SK-N-SH (cell line): ENCODE measurements around the gene PGAM2. TPM values are rescaled to one million over a fixed set of nuclear protein-coding genes. Genes with fewer than 3 reads are reported as not detected.

ENCODE experiments used
- CTCF ChIA-PET: fragments of 300-600, 350-600 bp; formaldehyde crosslinking; extraction: SDS; loops from one replicate; lab custom pipeline; 2021; lab: Yijun Ruan, JAX
- POLR2A ChIA-PET: fragments of 350-600 bp; sonication (Branson Sonifier 250); formaldehyde crosslinking; extraction: SDS; loops from one replicate; lab custom pipeline; 2020; ENCODE audit warnings: antibody characterized with exemption, inconsistent platforms; lab: Yijun Ruan, JAX
- DNase-seq: peaks from one replicate; pipeline ENCODE4 v3.0.0; 2012
- H2AFZ ChIP-seq: fragments of 200-600 bp; sonication (generic); 2 replicates; pipeline ENCODE4 v1.8.1; 2016; ENCODE audit warnings: antibody characterized with exemption, mild to moderate bottlenecking, low read depth
- H3F3A ChIP-seq: fragments of 200-600 bp; sonication (generic); replicated peaks from 2 replicates; pipeline ENCODE3; 2016; ENCODE audit warnings: antibody characterized with exemption, mild to moderate bottlenecking; ENCODE audit not compliant: insufficient read depth
- H3K27ac ChIP-seq, 2 experiments: fragments of 200-500 bp in 1 of 2; fragments of 200-600 bp in 1 of 2; sonication (Bioruptor generic) in 1 of 2; sonication (generic), shearing (Covaris generic) in 1 of 2; 2 replicates each; pipeline versions ENCODE4 v1.5.1 to v1.6.1; 2014 to 2016; ENCODE audit warnings: low read depth in 2 of 2, inconsistent platforms in 1 of 2, low read length in 1 of 2, mild to moderate bottlenecking in 1 of 2, mixed read lengths in 1 of 2
- H3K27me3 ChIP-seq: fragments of 200-600 bp; sonication (generic), shearing (Covaris generic); 2 replicates; pipeline ENCODE4 v1.6.1; 2016; ENCODE audit warnings: mixed run types; ENCODE audit not compliant: insufficient read depth
- H3K36me3 ChIP-seq, 2 experiments: fragments of 200-500 bp in 1 of 2; fragments of 200-600 bp in 1 of 2; sonication (Bioruptor generic) in 1 of 2; sonication (generic) in 1 of 2; replicated peaks in 1 of 2; 2 replicates each; pipeline versions ENCODE3 to v1.5.1; 2014 to 2016; ENCODE audit warnings: low read length in 1 of 2, mild to moderate bottlenecking in 1 of 2; ENCODE audit not compliant: insufficient read depth in 2 of 2, control insufficient read depth in 1 of 2
- H3K4me1 ChIP-seq, 2 experiments: fragments of 200-500 bp in 1 of 2; fragments of 200-600 bp in 1 of 2; sonication (Bioruptor generic) in 1 of 2; sonication (generic), shearing (Covaris generic) in 1 of 2; 2 replicates each; pipeline versions ENCODE4 v1.5.1 to v1.6.1; 2014 to 2016; ENCODE audit warnings: low read depth in 1 of 2, low read length in 1 of 2, mixed run types in 1 of 2; ENCODE audit not compliant: insufficient read depth in 2 of 2, control insufficient read depth in 1 of 2
- H3K4me2 ChIP-seq: fragments of 200-600 bp; sonication (generic), shearing (Covaris generic); 2 replicates; pipeline ENCODE4 v1.6.1; 2017; ENCODE audit warnings: mixed run types
- H3K4me3 ChIP-seq, 2 experiments: fragments of 200-500 bp in 1 of 2; fragments of 200-600 bp in 1 of 2; sonication (Bioruptor generic) in 1 of 2; sonication (generic), shearing (Covaris generic) in 1 of 2; 2 replicates each; pipeline versions ENCODE4 v1.5.1 to v1.8.1; 2014 to 2016; ENCODE audit warnings: low read depth in 2 of 2, inconsistent platforms in 1 of 2, low read length in 1 of 2, mild to moderate bottlenecking in 1 of 2, mixed read lengths in 1 of 2, moderate library complexity in 1 of 2
- H3K79me2 ChIP-seq: fragments of 200-600 bp; sonication (generic); 2 replicates; pipeline ENCODE4 v1.8.1; 2017; ENCODE audit warnings: mild to moderate bottlenecking; ENCODE audit not compliant: insufficient read depth
- H3K9ac ChIP-seq: fragments of 200-600 bp; sonication (generic); 2 replicates; pipeline ENCODE4 v1.6.1; 2017; ENCODE audit warnings: mixed run types
- H3K9me2 ChIP-seq: fragments of 200-600 bp; sonication (generic); 2 replicates; pipeline ENCODE4 v1.6.1; 2017; ENCODE audit warnings: mixed run types
- H3K9me3 ChIP-seq: fragments of 200-600 bp; sonication (generic); 2 replicates; pipeline ENCODE4 v1.6.1; 2017; ENCODE audit warnings: mixed run types, mild to moderate bottlenecking, moderate library complexity
- H4K20me1 ChIP-seq: fragments of 200-600 bp; sonication (generic); 2 replicates; pipeline ENCODE4 v1.6.1; 2017; ENCODE audit warnings: mild to moderate bottlenecking, mixed run types; ENCODE audit not compliant: insufficient read depth
- ELF1 ChIP-seq: IDR thresholded peaks from 2 replicates; pipeline ENCODE4 v1.4.0; 2012
- EP300 ChIP-seq, 2 experiments: IDR thresholded peaks; 2 replicates each; pipeline versions ENCODE4 v1.4.0 to v1.6.1; 2012; ENCODE audit warnings: borderline replicate concordance in 1 of 2, low read depth in 1 of 2, low read length in 1 of 2
- EZH2phosphoT487 ChIP-seq: fragments of 200-600 bp; sonication (generic); IDR thresholded peaks from 2 replicates; pipeline ENCODE4 v1.6.1; 2017; ENCODE audit warnings: low read depth, mixed run types, mild to moderate bottlenecking, antibody characterized with exemption, moderate library complexity, borderline replicate concordance
- FOXJ3 ChIP-seq: sonication (generic); formaldehyde crosslinking; IDR thresholded peaks from 2 replicates; pipeline ENCODE4 v1.5.1; 2020; ENCODE audit warnings: mild to moderate bottlenecking, missing genetic modification reagents
- FOXM1 ChIP-seq: IDR thresholded peaks from 2 replicates; pipeline ENCODE4 v1.4.0; 2012; ENCODE audit warnings: low read depth, mild to moderate bottlenecking
- GATA2 ChIP-seq: sonication (generic); formaldehyde crosslinking; IDR thresholded peaks from 2 replicates; pipeline ENCODE4 v1.5.0; 2020; ENCODE audit warnings: mild to moderate bottlenecking, missing genetic modification reagents
- JUND ChIP-seq: IDR thresholded peaks from 2 replicates; pipeline ENCODE4 v1.4.0; 2012
- MEF2A ChIP-seq: IDR thresholded peaks from 2 replicates; pipeline ENCODE4 v1.4.0; 2012; ENCODE audit warnings: low read depth, borderline replicate concordance
- NRF1 ChIP-seq: IDR thresholded peaks from 2 replicates; pipeline ENCODE4 v1.6.1; 2012; ENCODE audit warnings: low read depth, mild to moderate bottlenecking, low read length
- PBX3 ChIP-seq: IDR thresholded peaks from 2 replicates; pipeline ENCODE4; 2012
- RAD21 ChIP-seq: IDR thresholded peaks from 2 replicates; pipeline ENCODE4 v1.6.1; 2012; ENCODE audit warnings: mild to moderate bottlenecking, low read length
- RCOR1 ChIP-seq: fragments of 150-350 bp; IDR thresholded peaks from 2 replicates; pipeline ENCODE4 v1.6.1; 2017; ENCODE audit warnings: antibody characterized with exemption, low read length
- REST ChIP-seq: IDR thresholded peaks from 2 replicates; pipeline ENCODE4 v1.6.1; 2012; ENCODE audit warnings: mild to moderate bottlenecking, low read depth, low read length, moderate library complexity
- RXRA ChIP-seq: IDR thresholded peaks from 2 replicates; pipeline ENCODE4 v1.4.0; 2012; ENCODE audit warnings: low read depth, mild to moderate bottlenecking, borderline replicate concordance
- SIN3A ChIP-seq: IDR thresholded peaks from 2 replicates; pipeline ENCODE4 v1.6.1; 2012; ENCODE audit warnings: low read depth, mild to moderate bottlenecking, low read length, moderate library complexity, borderline replicate concordance
- TCF12 ChIP-seq: IDR thresholded peaks from 2 replicates; pipeline ENCODE4 v1.4.0; 2012
- USF2 ChIP-seq: fragments of 150-350 bp; IDR thresholded peaks from 2 replicates; pipeline ENCODE4 v1.6.1; 2017; ENCODE audit warnings: antibody characterized with exemption, low read length, low read depth, borderline replicate concordance
- ZBTB33 ChIP-seq: IDR thresholded peaks from 2 replicates; pipeline ENCODE4 v1.4.0; 2012; ENCODE audit warnings: low read depth, borderline replicate concordance
- WGBS: methylation state at CpG from one replicate; pipeline ENCODE4 v1.1.6; 2017; ENCODE audit warnings: low lambda C conversion rate; 5-methylcytosine and 5-hydroxymethylcytosine counted together
- polyA plus RNA-seq, 3 experiments: library from polyadenylated mRNA; depleted of rRNA; stranded (reverse); fragments of >200 nt; gene quantifications; 2 replicates each; pipeline ENCODE4 v1.2.3, GENCODE V29; 2012

PGAM2 gene
- polyA plus RNA-seq, 1 of the 3 experiments (the other 2 are of a cell fraction) = 0.79 TPM

- TF ChIP-seq FOXJ3 (CRISPR knock-in tag) (no peak), RXRA (no peak), PBX3 (no peak), ZBTB33 (no peak), REST (no peak), JUND (no peak), RAD21 (no peak), USF2 (no peak), SIN3A (no peak), GATA2 (CRISPR knock-in tag) (no peak), FOXM1 (no peak), TCF12 (no peak), NRF1 (no peak), ELF1 (no peak), RCOR1 (no peak), EP300 (IDR thresholded peaks at IDR 0.05; ENCODE audit: borderline replicate concordance in 1 of 2, low read depth in 1 of 2, low read length in 1 of 2) (no peak), MEF2A (no peak), EZH2phosphoT487 (no peak)
- Histone ChIP-seq H3K9ac (no peak overlapping the region), H3F3A (peaks cover 15% of the 10 kb centered on the region), H3K27ac (no peak overlapping the region), H4K20me1 (no peaks in the 10 kb centered on the region), H3K36me3 (no peaks in the 10 kb centered on the region), H3K4me3 (no peak overlapping the region), H3K9me3 (no peaks in the 10 kb centered on the region), H3K9me2 (no peaks in the 10 kb centered on the region), H3K79me2 (no peaks in the 10 kb centered on the region), H3K4me2 (no peak overlapping the region), H2AFZ (no peak overlapping the region), H3K4me1 (peaks cover 4 to 18% of the 10 kb centered on the region in 2 experiments; a peak in 2 of 4 replicates), H3K27me3 (no peaks in the 10 kb centered on the region)
- ChIA-PET CTCF (interaction anchor here (1.2 kb wide), 1 partner anchor 101 kb away, joined by 3 read pairs; no protein-coding TSS in a partner anchor), POLR2A (no interaction called here)
- no peak for DNase-seq
- 100% methylated on average over 1 of the region's 3 CpGs for WGBS
These were observed 30.4 kb upstream of the PGAM2 start for GRCh38 chr7:44095781-44096180.
